GM06990 (cell line): ENCODE results near the gene LRP5.

Experiments
- DNase-seq: peaks from one replicate; pipeline ENCODE4 v3.0.0-alpha.2; 2011; ENCODE audit not compliant: insufficient read length; ENCODE audit errors: extremely low read depth
- H3K27me3 ChIP-seq: replicated peaks from 2 replicates; pipeline ENCODE4 v1.6.0; 2011; ENCODE audit warnings: low read length; ENCODE audit not compliant: control insufficient read depth, insufficient read depth
- H3K36me3 ChIP-seq: 2 replicates; pipeline ENCODE4 v1.5.1; 2011; ENCODE audit warnings: low read length; ENCODE audit not compliant: control insufficient read depth, insufficient read depth
- H3K4me3 ChIP-seq: replicated peaks from 2 replicates; pipeline ENCODE4 v1.5.1; 2011; ENCODE audit warnings: low read depth, mild to moderate bottlenecking, control low read depth, low read length
- CTCF ChIP-seq: IDR thresholded peaks from 2 replicates; pipeline ENCODE4 v1.5.1; 2011; ENCODE audit warnings: low read length, control low read depth, mild to moderate bottlenecking, inconsistent platforms; ENCODE audit not compliant: insufficient read depth, poor library complexity, severe bottlenecking

The LRP5 gene

GRCh38 chr11:68459886-68460740, 147.7 kb downstream of the LRP5 start:
- peak; percentile 95 for DNase-seq
- Histone ChIP-seq H3K36me3 (no peaks in the 10 kb centered on the region), H3K27me3 (no peaks in the 10 kb centered on the region), H3K4me3 (peak overlapping the region; percentile 91)
- no peak for TF ChIP-seq CTCF

GRCh38 chr11:68460741-68461574, 148.6 kb downstream of the LRP5 start, which contains the start of gene PPP6R3:
Gene PPP6R3, plus strand, starts transcription at chr11:68460752. Its CDS starts 76,913 bp downstream, at chr11:68537665.
- Histone ChIP-seq H3K27me3 (no peaks in the 10 kb centered on the region), H3K4me3 (peak within 1 kb of the TSS; percentile 91), H3K36me3 (no peaks in the 10 kb centered on the region)
- TF ChIP-seq CTCF: no peak
- no peak for DNase-seq

- Histone ChIP-seq H3K27me3 (no peaks in the 10 kb centered on the region), H3K36me3 (no peaks in the 10 kb centered on the region), H3K4me3 (peak overlapping the region; percentile 91)
- no peak for DNase-seq
- TF ChIP-seq CTCF: no peak
Observed at GRCh38 chr11:68461575-68461917, 149.2 kb downstream of the LRP5 start.

- Histone ChIP-seq H3K36me3 (peaks cover 3% of the 10 kb centered on the region), H3K27me3 (no peaks in the 10 kb centered on the region), H3K4me3 (no peak overlapping the region)
- DNase-seq: no peak
- no peak for TF ChIP-seq CTCF
Observed at GRCh38 chr11:68463714-68464113, 151.3 kb downstream of the LRP5 start.

- Histone ChIP-seq H3K4me3 (no peak overlapping the region), H3K27me3 (no peaks in the 10 kb centered on the region), H3K36me3 (peaks cover 4% of the 10 kb centered on the region)
- no peak for TF ChIP-seq CTCF
- no peak for DNase-seq
Observed at GRCh38 chr11:68467201-68467834, 154.9 kb downstream of the LRP5 start.
